Gastrocnemius medialis (tissue), 4 donors: Measurements from ENCODE around the gene SELENOP.

Experiments used
- POLR2A ChIP-seq, 2 donors: fragments of 450-650 bp; IDR thresholded peaks; one replicate each; pipeline ENCODE4 v1.6.1; 2017; ENCODE audit warnings: antibody characterized with exemption in 2 of 2, mild to moderate bottlenecking in 2 of 2, moderate library complexity in 2 of 2
- TF ChIP-seq, protein P1 (sequence below), 5 experiments: fragments of 450-650 bp in 3 of 5; fragments of 200-600 bp in 2 of 5; sonication (generic) in 2 of 5; IDR thresholded peaks in 4 of 5; conservative IDR thresholded peaks in 1 of 5; 1 replicate in 4 of 5; 2 replicates in 1 of 5; pipeline ENCODE4 v1.5.1; 2016 to 2019; ENCODE audit warnings: antibody characterized with exemption in 5 of 5, mild to moderate bottlenecking in 3 of 5, moderate library complexity in 3 of 5

DNA sequence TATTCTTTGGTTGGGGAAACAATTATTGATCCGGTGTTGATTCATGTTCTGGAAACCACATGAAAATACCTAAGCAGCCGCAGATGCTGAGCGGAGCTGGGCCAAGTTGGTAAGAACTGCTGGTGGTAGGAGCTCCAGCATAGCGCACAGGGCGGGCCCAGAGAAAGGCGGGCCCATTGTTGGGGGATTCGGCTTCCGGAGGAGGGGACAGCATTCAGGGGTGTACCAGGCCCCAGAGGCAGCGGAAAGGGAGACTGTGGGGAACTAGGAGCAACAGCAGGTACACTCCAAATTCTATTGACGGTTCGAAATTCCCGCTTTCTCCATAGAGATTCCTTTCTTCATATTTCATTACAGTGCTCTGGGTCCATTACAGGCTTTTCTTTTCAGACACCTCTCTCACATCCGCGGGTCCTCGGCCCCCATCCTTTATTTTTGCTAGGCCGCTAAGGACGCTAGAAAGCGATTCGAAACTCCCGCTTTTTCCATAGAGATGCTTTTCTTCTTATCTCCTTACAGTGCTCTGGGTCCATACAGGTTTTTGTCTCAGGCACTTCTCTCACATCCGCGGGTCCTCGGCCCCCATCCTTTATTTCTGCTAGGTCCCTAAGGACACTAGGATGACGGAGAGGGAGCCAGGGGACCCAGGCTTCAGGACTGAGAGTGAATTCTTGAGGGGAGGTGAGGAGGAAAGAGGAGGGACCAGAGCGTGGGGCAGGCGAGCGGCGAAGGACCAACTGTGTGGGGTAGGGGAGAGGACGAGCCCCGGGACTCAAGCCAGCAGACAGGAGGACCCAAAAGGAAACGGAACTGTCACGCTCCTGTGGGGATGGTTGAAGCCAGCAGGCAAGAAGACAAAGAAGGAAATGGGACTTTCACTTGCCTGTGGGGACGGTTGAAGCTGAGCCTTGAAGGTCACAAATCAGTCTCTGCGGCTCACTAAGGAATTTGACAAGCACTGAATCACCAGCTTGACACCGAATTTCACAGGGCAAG, 54.8 kb downstream of the SELENOP start, which contains the start of gene CCDC152:
- TF ChIP-seq, protein P1, sequence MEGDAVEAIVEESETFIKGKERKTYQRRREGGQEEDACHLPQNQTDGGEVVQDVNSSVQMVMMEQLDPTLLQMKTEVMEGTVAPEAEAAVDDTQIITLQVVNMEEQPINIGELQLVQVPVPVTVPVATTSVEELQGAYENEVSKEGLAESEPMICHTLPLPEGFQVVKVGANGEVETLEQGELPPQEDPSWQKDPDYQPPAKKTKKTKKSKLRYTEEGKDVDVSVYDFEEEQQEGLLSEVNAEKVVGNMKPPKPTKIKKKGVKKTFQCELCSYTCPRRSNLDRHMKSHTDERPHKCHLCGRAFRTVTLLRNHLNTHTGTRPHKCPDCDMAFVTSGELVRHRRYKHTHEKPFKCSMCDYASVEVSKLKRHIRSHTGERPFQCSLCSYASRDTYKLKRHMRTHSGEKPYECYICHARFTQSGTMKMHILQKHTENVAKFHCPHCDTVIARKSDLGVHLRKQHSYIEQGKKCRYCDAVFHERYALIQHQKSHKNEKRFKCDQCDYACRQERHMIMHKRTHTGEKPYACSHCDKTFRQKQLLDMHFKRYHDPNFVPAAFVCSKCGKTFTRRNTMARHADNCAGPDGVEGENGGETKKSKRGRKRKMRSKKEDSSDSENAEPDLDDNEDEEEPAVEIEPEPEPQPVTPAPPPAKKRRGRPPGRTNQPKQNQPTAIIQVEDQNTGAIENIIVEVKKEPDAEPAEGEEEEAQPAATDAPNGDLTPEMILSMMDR (IDR thresholded peaks at IDR 0.05 in 4 of 5, conservative IDR thresholded peaks at IDR 0.05 in 1 of 5): no peak
- no peak for TF ChIP-seq POLR2A (IDR thresholded peaks at IDR 0.05)
